HG02852 (cell line): ENCODE data around the gene PTGER2.

ENCODE experiments used
- ATAC-seq: cut with Tn5 transposase; IDR thresholded peaks from one replicate; pipeline ENCODE4 v1.9.1; 2021; ENCODE audit warnings: mild to moderate bottlenecking, moderate library complexity; ENCODE audit not compliant: unreplicated experiment

PTGER2 gene

DNA sequence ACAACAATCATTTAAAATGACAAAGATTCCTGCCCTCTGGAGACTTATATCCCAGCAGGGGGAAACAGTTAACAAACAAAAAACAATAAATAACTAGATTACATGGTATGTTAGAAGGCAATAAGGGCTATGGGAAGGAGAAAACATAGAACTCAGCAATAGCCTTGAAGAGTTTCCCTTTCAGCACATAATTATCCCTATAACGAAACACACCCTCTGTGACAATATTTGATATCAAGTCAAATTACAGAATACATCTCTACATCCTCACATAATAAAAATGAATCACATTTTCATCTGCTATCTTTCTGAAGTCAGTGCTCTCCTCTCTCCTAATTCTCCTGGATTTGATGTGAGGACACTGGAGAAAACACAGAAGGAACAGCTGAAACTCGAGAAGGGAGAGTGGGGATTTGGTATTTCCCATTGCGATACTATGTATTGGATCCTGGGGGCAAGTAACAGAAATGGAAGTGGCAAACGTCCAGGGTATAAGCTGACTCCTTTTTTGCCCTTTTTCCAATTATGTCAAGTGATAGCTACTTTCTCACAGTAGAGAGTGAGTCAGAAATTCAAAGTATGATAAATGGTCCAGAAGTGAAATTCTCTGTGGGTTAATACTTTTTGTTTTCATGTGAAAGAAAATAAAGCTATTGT is 9.7 kb upstream of the PTGER2 start:
- ATAC-seq = no peak

DNA sequence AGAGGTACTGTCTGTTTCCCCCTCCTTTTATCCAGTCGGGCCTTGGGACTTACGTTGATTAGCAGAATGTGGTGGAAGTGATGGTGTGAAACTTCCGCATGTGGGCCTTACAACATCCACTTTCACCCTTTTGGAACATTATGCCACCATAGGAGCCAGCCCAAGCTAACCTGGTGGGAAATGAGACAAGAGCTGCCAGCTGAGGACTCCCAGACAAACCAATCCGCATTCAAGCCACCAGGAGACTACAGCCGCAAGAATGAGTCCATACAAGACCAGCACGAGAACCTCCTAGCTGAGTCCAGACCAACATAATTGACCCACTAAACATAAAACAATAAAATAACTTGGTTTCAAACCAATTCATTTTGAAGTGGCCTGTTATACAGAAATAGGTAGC is 9.1 kb upstream of the PTGER2 start:
- no peak for ATAC-seq

- no peak for ATAC-seq
Measured at GRCh38 chr14:52307376-52307775, 6.7 kb upstream of the PTGER2 start.

GRCh38 chr14:52307905-52308304 is 6.2 kb upstream of the PTGER2 start:
- ATAC-seq = no peak

DNA sequence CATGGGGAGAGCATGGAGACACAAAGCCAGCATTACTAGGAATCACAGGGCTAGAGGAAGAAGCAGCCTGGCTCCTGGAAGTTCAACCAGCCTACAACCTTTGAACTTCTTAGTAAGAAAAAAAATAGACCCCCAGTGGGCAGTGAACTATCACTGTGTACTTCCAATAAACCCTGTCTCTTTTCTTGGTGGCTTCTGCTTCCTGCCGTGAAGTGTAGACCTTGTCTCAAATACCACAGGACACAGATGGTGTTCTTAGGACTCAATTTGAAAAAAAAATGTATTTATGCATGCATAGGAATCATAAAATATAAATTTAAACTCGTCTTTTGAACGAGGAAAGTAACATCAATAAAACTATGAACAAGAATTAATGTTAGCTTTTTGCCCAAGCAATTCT is 3.6 kb upstream of the PTGER2 start:
- no peak for ATAC-seq

- ATAC-seq = no peak
Measured at GRCh38 chr14:52312931-52313355, 1.2 kb upstream of the PTGER2 start.

GRCh38 chr14:52313462-52313861 is 650 bp upstream of the PTGER2 start:
- ATAC-seq = no peak

DNA sequence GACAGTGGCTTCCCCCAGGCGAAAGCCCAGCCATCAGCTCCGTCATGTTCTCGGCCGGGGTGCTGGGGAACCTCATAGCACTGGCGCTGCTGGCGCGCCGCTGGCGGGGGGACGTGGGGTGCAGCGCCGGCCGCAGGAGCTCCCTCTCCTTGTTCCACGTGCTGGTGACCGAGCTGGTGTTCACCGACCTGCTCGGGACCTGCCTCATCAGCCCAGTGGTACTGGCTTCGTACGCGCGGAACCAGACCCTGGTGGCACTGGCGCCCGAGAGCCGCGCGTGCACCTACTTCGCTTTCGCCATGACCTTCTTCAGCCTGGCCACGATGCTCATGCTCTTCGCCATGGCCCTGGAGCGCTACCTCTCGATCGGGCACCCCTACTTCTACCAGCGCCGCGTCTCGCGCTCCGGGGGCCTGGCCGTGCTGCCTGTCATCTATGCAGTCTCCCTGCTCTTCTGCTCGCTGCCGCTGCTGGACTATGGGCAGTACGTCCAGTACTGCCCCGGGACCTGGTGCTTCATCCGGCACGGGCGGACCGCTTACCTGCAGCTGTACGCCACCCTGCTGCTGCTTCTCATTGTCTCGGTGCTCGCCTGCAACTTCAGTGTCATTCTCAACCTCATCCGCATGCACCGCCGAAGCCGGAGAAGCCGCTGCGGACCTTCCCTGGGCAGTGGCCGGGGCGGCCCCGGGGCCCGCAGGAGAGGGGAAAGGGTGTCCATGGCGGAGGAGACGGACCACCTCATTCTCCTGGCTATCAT is 663 bp downstream of the PTGER2 start:
- peak; percentile 29 for ATAC-seq

- no peak for ATAC-seq
Measured at GRCh38 chr14:52315355-52315718, 1.2 kb downstream of the PTGER2 start.

GRCh38 chr14:52318062-52318461 is 4.0 kb downstream of the PTGER2 start:
- ATAC-seq = no peak

GRCh38 chr14:52318826-52319645 is 4.9 kb downstream of the PTGER2 start:
- ATAC-seq = no peak

DNA sequence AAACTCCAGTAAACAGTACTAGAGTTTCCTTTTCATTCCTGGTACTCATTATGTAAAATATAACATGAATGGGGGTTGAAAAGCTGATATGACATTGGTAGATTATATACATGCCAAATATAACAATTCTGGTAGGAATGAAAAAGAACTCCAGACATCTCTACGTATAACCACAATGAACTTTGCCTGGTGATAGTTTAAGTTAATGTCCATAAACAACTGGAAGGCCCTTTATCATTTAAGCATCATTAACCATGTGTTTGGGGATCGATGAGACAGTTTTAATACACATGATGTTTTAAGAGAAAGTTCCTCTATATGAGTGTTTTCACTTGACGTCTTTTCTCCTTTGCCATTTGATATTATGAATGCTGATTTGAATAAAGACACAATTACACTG is 5.8 kb downstream of the PTGER2 start:
- no peak for ATAC-seq

GRCh38 chr14:52325126-52325525 is 11.0 kb downstream of the PTGER2 start:
- peak; percentile 93 for ATAC-seq

- no peak for ATAC-seq
Measured at GRCh38 chr14:52325630-52326029, 11.5 kb downstream of the PTGER2 start.

GRCh38 chr14:52327374-52328226 is 13.5 kb downstream of the PTGER2 start:
- peak; percentile 29 for ATAC-seq

DNA sequence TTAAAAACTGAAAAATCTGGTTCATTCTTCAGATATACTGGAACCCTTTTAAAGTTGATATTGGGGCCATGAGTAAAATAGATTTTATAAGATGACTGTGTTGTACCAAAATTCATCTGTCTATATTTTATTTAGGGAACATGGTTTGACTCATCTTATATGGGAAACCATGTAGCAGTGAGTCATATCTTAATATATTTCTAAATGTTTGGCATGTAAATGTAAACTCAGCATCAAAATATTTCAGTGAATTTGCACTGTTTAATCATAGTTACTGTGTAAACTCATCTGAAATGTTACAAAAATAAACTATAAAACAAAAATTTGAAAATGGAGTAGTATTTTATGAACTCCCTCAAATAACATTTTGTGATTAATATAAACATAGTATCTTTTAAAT is 14.2 kb downstream of the PTGER2 start:
- no peak for ATAC-seq

GRCh38 chr14:52329678-52330369 is 15.7 kb downstream of the PTGER2 start:
- ATAC-seq = no peak

- no peak for ATAC-seq
Measured at GRCh38 chr14:52332269-52332668, 18.2 kb downstream of the PTGER2 start.

DNA sequence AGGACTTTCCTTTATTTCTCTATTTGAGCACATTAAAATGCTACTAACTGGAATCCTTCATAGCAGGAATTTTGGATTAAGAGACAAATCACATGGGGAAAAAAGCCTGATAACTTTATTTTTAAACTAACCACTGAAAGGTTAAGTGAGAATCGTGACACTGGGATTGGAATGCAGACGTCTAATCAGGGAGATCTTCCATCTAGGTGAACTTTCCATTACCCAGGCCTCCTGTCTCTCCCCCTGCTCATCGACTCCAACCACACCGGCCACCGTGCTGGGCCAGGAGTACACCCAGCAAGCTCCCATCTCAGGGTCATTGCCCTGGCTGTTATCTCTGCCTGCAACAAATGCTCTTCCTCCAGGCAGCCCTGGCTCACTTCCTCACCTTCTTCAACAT is 19.0 kb downstream of the PTGER2 start:
- no peak for ATAC-seq
